OCI-LY3 (cell line): ENCODE results near the gene PCSK4.

ENCODE experiments used
- H2AFZ ChIP-seq: fragments of 200-600, 300-600 bp; shearing (Covaris generic); 2 replicates; pipeline ENCODE4 v1.6.0; 2014; ENCODE audit warnings: antibody characterized with exemption, low read depth, low read length
- H3K27ac ChIP-seq: fragments of 200-600, 300-600 bp; sonication (generic); 2 replicates; pipeline ENCODE4 v1.5.1; 2014; ENCODE audit warnings: mild to moderate bottlenecking, low read length, moderate library complexity, mixed read lengths
- H3K27me3 ChIP-seq: fragments of 200-600, 300-600 bp; sonication (generic); 2 replicates; pipeline ENCODE4 v1.6.1; 2014; ENCODE audit warnings: low read depth, low read length, mixed read lengths
- H3K36me3 ChIP-seq: fragments of 200-600, 300-600 bp; sonication (generic); replicated peaks from 2 replicates; pipeline ENCODE3; 2014; ENCODE audit warnings: low read depth, low read length, mixed read lengths
- H3K4me1 ChIP-seq: fragments of 300-600, 200-600 bp; sonication (generic); 2 replicates; pipeline ENCODE4 v1.6.1; 2014; ENCODE audit warnings: low read length, mixed read lengths
- H3K4me2 ChIP-seq: fragments of 200-600, 300-600 bp; sonication (generic); 2 replicates; pipeline ENCODE4 v1.6.1; 2014; ENCODE audit warnings: low read length, mixed read lengths
- H3K4me3 ChIP-seq: fragments of 300-600, 200-600 bp; sonication (generic); 2 replicates; pipeline ENCODE4 v1.5.1; 2014; ENCODE audit warnings: antibody characterized with exemption, mild to moderate bottlenecking, low read length, moderate library complexity
- H3K79me2 ChIP-seq: fragments of 300-600, 200-600 bp; shearing (Covaris generic); 2 replicates; pipeline ENCODE4 v1.6.1; 2014; ENCODE audit warnings: mild to moderate bottlenecking, low read length, mixed read lengths
- H3K9ac ChIP-seq: fragments of 300-600, 200-600 bp; shearing (Covaris generic); 2 replicates; pipeline ENCODE4 v1.6.0; 2014; ENCODE audit warnings: mild to moderate bottlenecking, low read length, moderate library complexity
- H3K9me3 ChIP-seq: fragments of 200-600, 300-600 bp; shearing (Covaris generic); 2 replicates; pipeline ENCODE4 v1.6.1; 2014; ENCODE audit warnings: low read length, mixed read lengths; ENCODE audit not compliant: insufficient read depth
- H4K20me1 ChIP-seq: fragments of 200-600, 300-600 bp; sonication (generic); 2 replicates; pipeline ENCODE4 v1.6.1; 2016; ENCODE audit warnings: low read length, mixed read lengths; ENCODE audit not compliant: insufficient read depth
- EZH2phosphoT487 ChIP-seq: fragments of 200-600 bp; shearing (Covaris generic); IDR thresholded peaks from 2 replicates; pipeline ENCODE4 v1.6.1; 2018; ENCODE audit warnings: antibody characterized with exemption, mixed run types, low read depth
- TF ChIP-seq, protein P1 (sequence below): fragments of 200-600, 300-600 bp; sonication (generic); IDR thresholded peaks from 2 replicates; pipeline ENCODE4 v1.5.1; 2014; ENCODE audit warnings: antibody characterized with exemption, low read length, low read depth

Gene PCSK4

DNA sequence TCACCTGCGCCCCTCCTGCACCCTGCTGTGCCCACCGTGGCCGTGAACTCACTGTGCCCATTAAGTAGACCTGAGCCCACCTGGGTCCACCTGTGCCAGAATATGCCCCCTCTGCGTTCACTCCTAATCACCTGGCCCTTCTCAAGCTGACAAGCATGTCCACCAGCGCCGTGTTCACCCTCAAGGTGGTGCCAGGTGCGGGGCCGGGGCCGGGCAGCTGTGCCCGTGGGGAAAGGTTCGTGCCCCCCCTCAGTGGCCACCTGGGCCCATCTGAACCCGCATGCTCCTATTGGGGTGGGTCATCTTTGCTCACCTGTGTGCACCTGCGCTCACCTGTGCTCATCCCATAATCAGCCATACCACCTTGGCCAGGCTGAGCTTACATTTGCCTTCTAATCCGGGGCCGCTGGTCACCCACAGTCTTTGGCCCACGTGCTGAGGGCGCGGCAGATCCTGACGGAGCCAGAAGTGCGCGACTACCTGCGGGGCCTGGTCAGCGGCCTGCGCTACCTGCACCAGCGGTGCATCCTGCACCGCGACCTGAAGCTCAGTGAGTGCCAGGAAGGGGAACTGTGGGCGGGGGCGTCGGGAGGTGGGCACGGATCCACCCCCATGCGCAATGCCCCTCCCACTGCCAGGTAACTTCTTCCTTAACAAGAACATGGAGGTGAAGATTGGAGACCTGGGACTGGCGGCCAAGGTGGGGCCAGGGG lies 36.1 kb upstream of the PCSK4 start:
- Histone ChIP-seq H3K4me3 (no peak overlapping the region), H3K36me3 (no peaks in the 10 kb centered on the region), H3K4me2 (no peak overlapping the region)

DNA sequence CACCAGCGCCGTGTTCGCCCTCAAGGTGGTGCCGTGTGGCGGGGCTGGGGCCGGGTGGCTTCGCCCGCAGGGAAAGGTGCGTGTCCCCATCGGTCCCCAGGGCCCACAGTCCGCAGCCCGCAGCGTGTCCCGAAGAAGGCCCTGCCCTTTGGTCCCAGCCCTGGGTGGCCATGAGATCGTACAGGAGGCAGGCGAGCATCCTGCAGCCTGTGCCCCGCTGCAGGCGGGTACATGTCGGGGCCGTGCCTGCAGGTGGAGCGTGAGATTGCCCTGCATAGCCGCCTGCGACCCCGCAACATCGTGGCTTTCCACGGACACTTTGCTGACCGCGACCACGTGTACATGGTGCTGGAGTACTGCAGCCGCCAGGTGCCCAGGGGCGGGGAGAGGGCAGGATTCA lies 35.2 kb upstream of the PCSK4 start:
- TF ChIP-seq EZH2phosphoT487 = no peak
- TF ChIP-seq, protein P1, sequence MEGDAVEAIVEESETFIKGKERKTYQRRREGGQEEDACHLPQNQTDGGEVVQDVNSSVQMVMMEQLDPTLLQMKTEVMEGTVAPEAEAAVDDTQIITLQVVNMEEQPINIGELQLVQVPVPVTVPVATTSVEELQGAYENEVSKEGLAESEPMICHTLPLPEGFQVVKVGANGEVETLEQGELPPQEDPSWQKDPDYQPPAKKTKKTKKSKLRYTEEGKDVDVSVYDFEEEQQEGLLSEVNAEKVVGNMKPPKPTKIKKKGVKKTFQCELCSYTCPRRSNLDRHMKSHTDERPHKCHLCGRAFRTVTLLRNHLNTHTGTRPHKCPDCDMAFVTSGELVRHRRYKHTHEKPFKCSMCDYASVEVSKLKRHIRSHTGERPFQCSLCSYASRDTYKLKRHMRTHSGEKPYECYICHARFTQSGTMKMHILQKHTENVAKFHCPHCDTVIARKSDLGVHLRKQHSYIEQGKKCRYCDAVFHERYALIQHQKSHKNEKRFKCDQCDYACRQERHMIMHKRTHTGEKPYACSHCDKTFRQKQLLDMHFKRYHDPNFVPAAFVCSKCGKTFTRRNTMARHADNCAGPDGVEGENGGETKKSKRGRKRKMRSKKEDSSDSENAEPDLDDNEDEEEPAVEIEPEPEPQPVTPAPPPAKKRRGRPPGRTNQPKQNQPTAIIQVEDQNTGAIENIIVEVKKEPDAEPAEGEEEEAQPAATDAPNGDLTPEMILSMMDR = no peak
- Histone ChIP-seq H3K4me3 (no peak overlapping the region), H3K9me3 (no peaks in the 10 kb centered on the region), H2AFZ (no peak overlapping the region), H3K36me3 (no peaks in the 10 kb centered on the region), H3K9ac (no peak overlapping the region), H4K20me1 (no peaks in the 10 kb centered on the region), H3K4me1 (no peaks in the 10 kb centered on the region), H3K27ac (no peak overlapping the region), H3K4me2 (no peak overlapping the region), H3K27me3 (no peaks in the 10 kb centered on the region), H3K79me2 (no peaks in the 10 kb centered on the region)

More for the DNA sequence above, 36.1 kb upstream of the PCSK4 start:
- Histone ChIP-seq H3K27me3 (no peaks in the 10 kb centered on the region), H3K27ac (no peak overlapping the region), H4K20me1 (no peaks in the 10 kb centered on the region), H2AFZ (no peak overlapping the region), H3K79me2 (no peaks in the 10 kb centered on the region), H3K9ac (no peak overlapping the region), H3K4me1 (no peaks in the 10 kb centered on the region), H3K9me3 (no peaks in the 10 kb centered on the region)
- TF ChIP-seq, protein P1 = no peak
- no peak for TF ChIP-seq EZH2phosphoT487

DNA sequence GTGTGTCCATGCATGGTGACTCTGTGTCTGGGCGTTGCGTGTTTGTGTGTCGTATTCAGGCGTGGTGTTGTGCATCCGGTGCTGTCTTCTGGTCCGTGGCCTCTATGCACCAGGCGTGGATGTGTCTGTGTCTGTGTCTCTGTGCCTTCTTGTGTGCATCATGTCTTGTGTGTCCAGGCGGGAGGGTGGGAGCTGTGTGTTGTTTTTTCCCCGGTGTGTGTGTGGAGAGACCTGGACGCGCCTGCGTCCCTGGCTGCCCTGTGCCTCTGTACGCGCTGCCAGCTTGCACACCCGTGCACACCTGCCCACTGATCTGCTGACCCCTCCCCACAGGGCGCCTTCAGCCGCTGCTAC lies 34.8 kb upstream of the PCSK4 start:
- Histone ChIP-seq H4K20me1 (no peaks in the 10 kb centered on the region), H3K27ac (no peak overlapping the region)

DNA sequence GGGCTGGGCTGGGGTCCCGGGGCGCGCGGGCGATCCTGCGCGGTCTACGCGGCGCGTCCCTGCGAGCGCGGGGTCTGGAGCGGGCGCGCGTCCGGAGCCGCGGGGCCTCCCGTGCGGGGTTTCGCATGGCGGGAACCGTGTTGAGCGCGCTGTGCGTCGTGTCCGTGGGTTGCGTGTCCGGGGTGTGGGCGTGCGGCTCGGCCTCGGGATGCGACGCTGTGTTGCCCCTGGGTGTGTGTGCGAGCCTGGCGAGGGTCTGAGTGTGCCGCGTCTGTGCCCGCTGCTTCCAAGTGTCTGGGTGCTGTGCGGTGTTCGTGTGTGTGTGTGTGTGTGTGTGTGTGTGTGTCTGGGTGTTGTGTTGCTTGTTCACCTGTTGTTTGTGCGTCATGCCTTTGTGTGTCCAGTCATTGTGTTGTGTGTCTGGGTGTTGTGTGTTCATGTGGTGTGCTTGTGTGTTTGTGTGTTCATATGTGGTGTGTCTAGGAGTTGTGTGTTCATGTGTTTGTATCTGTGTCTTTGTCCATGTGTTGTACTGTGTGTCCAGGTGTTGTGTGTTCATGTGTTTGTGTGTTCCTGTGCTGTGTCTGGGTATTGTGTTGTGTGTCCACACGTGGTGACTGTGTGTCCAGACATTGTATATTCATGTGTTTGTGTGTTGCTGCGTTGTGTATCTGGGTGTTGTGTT lies 34.3 kb upstream of the PCSK4 start:
- no peak overlapping the region for H3K27ac ChIP-seq
- TF ChIP-seq, protein P1 = no peak
- no peak for TF ChIP-seq EZH2phosphoT487
- H3K4me3 ChIP-seq = no peak overlapping the region
- H3K79me2 ChIP-seq = no peaks in the 10 kb centered on the region
- no peak overlapping the region for H3K4me2 ChIP-seq
- H2AFZ ChIP-seq = no peak overlapping the region
- H3K4me1 ChIP-seq = no peaks in the 10 kb centered on the region
- no peaks in the 10 kb centered on the region for H3K27me3 ChIP-seq
- no peak overlapping the region for H3K9ac ChIP-seq
- H4K20me1 ChIP-seq = no peaks in the 10 kb centered on the region
- H3K36me3 ChIP-seq = no peaks in the 10 kb centered on the region
- no peaks in the 10 kb centered on the region for H3K9me3 ChIP-seq

More for the DNA sequence above, 34.8 kb upstream of the PCSK4 start:
- Histone ChIP-seq H3K4me2 (no peak overlapping the region), H2AFZ (no peak overlapping the region), H3K4me3 (no peak overlapping the region), H3K9ac (no peak overlapping the region), H3K79me2 (no peaks in the 10 kb centered on the region), H3K9me3 (no peaks in the 10 kb centered on the region), H3K27me3 (no peaks in the 10 kb centered on the region), H3K4me1 (no peaks in the 10 kb centered on the region), H3K36me3 (no peaks in the 10 kb centered on the region)
- TF ChIP-seq EZH2phosphoT487 = no peak
- TF ChIP-seq, protein P1 = no peak
